GM19035 (cell line): ENCODE data around the gene RELT.
"Not testable (repeated sequence)": the region's sequence is repeated elsewhere in the genome, so short reads cannot be mapped to it uniquely, and the experiment has no call there.

Experiments
- ATAC-seq: cut with Tn5 transposase; IDR thresholded peaks from one replicate; pipeline ENCODE4 v1.9.1; 2021; ENCODE audit not compliant: unreplicated experiment

RELT gene

GRCh38 chr11:73428227-73428626 is 52.0 kb downstream of the RELT start:
- no peak for ATAC-seq

GRCh38 chr11:73428699-73429098 is 52.5 kb downstream of the RELT start:
- no peak for ATAC-seq

GRCh38 chr11:73429121-73429750 is 53.0 kb downstream of the RELT start:
- ATAC-seq = no peak

- no peak for ATAC-seq
Observed at GRCh38 chr11:73430326-73430725, 54.1 kb downstream of the RELT start.

- ATAC-seq = no peak
Observed at GRCh38 chr11:73431396-73431795, 55.2 kb downstream of the RELT start.

GRCh38 chr11:73436859-73437258 is 60.7 kb downstream of the RELT start:
- ATAC-seq = not testable (repeated sequence)

GRCh38 chr11:73439002-73439843 is 63.0 kb downstream of the RELT start:
- no peak for ATAC-seq

- no peak for ATAC-seq
Observed at GRCh38 chr11:73445980-73446379, 69.8 kb downstream of the RELT start.

- no peak for ATAC-seq
Observed at GRCh38 chr11:73446766-73447165, 70.6 kb downstream of the RELT start.
